PC-3 (cell line): Measurements from ENCODE around the gene C7orf57.

ENCODE experiments used
- CTCF ChIP-seq: fragments of 300-600 bp; sonication (generic); conservative IDR thresholded peaks from 2 replicates; pipeline ENCODE4 v1.5.1; 2017; ENCODE audit warnings: antibody characterized with exemption, low read depth, mild to moderate bottlenecking, low read length
- EZH2 ChIP-seq: fragments of 300-600 bp; sonication (generic); IDR thresholded peaks from one replicate; pipeline ENCODE4 v1.6.1; 2017; ENCODE audit warnings: antibody characterized with exemption, mild to moderate bottlenecking, low read length; ENCODE audit not compliant: unreplicated experiment
- EZH2phosphoT487 ChIP-seq: fragments of 300-600 bp; sonication (generic); IDR thresholded peaks from 2 replicates; pipeline ENCODE4 v1.6.1; 2018; ENCODE audit warnings: mild to moderate bottlenecking, antibody characterized with exemption, low read length, borderline replicate concordance

GRCh38 chr7:48035967-48036478 lies 680 bp downstream of the C7orf57 start:
- TF ChIP-seq CTCF, result no peak
- no peak for TF ChIP-seq EZH2
- no peak for TF ChIP-seq EZH2phosphoT487
